GM12874 (cell line): ENCODE data around the gene PACSIN1.

Experiments used
- TF ChIP-seq, protein P1 (sequence below): IDR thresholded peaks from 2 replicates; pipeline ENCODE4 v1.5.1; 2011; ENCODE audit warnings: low read depth, mild to moderate bottlenecking, control low read depth, low read length, moderate library complexity; ENCODE audit not compliant: insufficient read depth

Gene PACSIN1

GRCh38 chr6:34523441-34524206, 57.7 kb downstream of the PACSIN1 start:
- TF ChIP-seq, protein P1, sequence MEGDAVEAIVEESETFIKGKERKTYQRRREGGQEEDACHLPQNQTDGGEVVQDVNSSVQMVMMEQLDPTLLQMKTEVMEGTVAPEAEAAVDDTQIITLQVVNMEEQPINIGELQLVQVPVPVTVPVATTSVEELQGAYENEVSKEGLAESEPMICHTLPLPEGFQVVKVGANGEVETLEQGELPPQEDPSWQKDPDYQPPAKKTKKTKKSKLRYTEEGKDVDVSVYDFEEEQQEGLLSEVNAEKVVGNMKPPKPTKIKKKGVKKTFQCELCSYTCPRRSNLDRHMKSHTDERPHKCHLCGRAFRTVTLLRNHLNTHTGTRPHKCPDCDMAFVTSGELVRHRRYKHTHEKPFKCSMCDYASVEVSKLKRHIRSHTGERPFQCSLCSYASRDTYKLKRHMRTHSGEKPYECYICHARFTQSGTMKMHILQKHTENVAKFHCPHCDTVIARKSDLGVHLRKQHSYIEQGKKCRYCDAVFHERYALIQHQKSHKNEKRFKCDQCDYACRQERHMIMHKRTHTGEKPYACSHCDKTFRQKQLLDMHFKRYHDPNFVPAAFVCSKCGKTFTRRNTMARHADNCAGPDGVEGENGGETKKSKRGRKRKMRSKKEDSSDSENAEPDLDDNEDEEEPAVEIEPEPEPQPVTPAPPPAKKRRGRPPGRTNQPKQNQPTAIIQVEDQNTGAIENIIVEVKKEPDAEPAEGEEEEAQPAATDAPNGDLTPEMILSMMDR = no peak

- TF ChIP-seq, protein P1 = no peak
Measured at GRCh38 chr6:34524499-34524898, 58.6 kb downstream of the PACSIN1 start.

- TF ChIP-seq, protein P1 = no peak
Measured at GRCh38 chr6:34524971-34525370, 59.1 kb downstream of the PACSIN1 start.

- TF ChIP-seq, protein P1 = no peak
Measured at GRCh38 chr6:34525431-34526175, 59.7 kb downstream of the PACSIN1 start.

DNA sequence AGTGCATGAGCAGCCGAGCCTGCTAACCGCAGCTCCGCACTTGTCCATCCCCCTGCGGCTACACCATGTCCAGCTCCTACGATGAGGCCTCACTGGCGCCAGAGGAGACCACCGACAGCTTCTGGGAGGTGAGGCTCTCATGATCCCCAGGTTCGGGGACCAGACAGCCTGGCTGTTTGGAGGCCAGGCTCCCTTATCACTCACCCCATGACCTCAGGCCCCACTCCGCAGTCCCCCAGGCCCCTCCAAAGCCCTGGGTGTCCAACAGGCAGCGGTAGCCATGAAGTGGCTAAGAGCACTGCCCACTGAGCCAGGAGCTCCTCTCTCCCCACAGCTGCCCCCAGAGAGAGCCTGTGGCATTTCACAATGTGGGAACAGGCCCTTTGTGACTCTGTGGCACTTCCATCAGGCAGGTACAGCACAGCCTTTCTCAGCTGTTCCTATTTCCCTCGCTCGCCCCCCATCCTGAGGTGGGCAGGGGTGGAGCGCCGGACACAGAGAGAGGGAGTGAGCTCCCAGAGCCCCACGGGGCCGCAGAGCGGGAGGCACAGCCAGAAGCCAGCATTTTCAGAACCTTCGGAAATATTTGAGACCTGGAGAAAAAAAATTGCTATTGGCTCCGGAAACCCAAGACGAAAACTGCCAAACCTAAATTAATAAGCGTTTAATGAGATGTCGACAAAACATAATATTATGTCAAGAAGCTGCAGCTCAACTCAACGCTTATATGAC, 60.5 kb downstream of the PACSIN1 start:
- TF ChIP-seq, protein P1 = no peak

- TF ChIP-seq, protein P1 = peak; percentile 82
Measured at GRCh38 chr6:34526992-34527728, 61.3 kb downstream of the PACSIN1 start.
